Measurements from ENCODE around the gene YJU2.
A peak's percentile ranks its signal among the peaks of the same experiment; 100 is the strongest.

Gene YJU2

GRCh38 chr19:4301590-4302242 lies 54.8 kb downstream of the YJU2 start:
- DNase-seq, result no peak

- no peak for DNase-seq
These were observed 55.4 kb downstream of the YJU2 start, which contains the start of gene TMIGD2 for GRCh38 chr19:4302243-4302640. Gene TMIGD2, minus strand, starts transcription at chr19:4302389. Its CDS starts 4 bp downstream, at chr19:4302385.

GRCh38 chr19:4303819-4304537 lies 57.1 kb downstream of the YJU2 start:
- DNase-seq, result no peak

GRCh38 chr19:4304538-4305256 lies 57.8 kb downstream of the YJU2 start, which contains the start of gene FSD1:
Gene FSD1, plus strand, starts transcription at chr19:4304598. Its CDS starts 149 bp downstream, at chr19:4304747.
- peak; percentile 39 for DNase-seq

GRCh38 chr19:4305257-4305612 lies 58.4 kb downstream of the YJU2 start:
- DNase-seq, result no peak

- DNase-seq, result no peak
These were observed 58.8 kb downstream of the YJU2 start for GRCh38 chr19:4305659-4306058.

GRCh38 chr19:4310247-4311121 lies 63.6 kb downstream of the YJU2 start:
- no peak for DNase-seq

- DNase-seq, result no peak
These were observed 67.1 kb downstream of the YJU2 start for GRCh38 chr19:4313847-4314490.

GRCh38 chr19:4316956-4317355 lies 70.1 kb downstream of the YJU2 start:
- no peak for DNase-seq

GRCh38 chr19:4318460-4318859 lies 71.6 kb downstream of the YJU2 start:
- DNase-seq, result no peak
